T-helper 1 cell treated with Interleukin-12 subunit alpha and Interleukin-12 subunit beta and Interleukin-4 antibody, amounts not matched to agents 30 ng/mL and 1 ng/mL, for 36 hours (primary cell): ENCODE data around the gene BMAL1. TPM values are rescaled to one million over a fixed set of nuclear protein-coding genes. Genes with fewer than 3 reads are reported as not detected.
"Not testable (repeated sequence)": the region's sequence is repeated elsewhere in the genome, so short reads cannot be mapped to it uniquely, and the experiment has no call there.

ENCODE experiments used
- intact Hi-C: fragments of 100-400 bp; cut with micrococcal nuclease; formaldehyde crosslinking; loops from one replicate; pipeline ENCODE4 v1.15.1; 2024
- total RNA-seq: library from RNA; stranded (reverse); gene quantifications from 2 replicates; pipeline ENCODE4 v1.2.3, GENCODE V29; 2022

The BMAL1 gene
- total RNA-seq, 1 donor from 2014 or later, result 52.7 TPM

- intact Hi-C loops, result no loop called here
Observed at GRCh38 chr11:13368041-13368446, 90.5 kb downstream of the BMAL1 start.

GRCh38 chr11:13373216-13373615 is 95.6 kb downstream of the BMAL1 start:
- intact Hi-C loops, result no loop called here

DNA sequence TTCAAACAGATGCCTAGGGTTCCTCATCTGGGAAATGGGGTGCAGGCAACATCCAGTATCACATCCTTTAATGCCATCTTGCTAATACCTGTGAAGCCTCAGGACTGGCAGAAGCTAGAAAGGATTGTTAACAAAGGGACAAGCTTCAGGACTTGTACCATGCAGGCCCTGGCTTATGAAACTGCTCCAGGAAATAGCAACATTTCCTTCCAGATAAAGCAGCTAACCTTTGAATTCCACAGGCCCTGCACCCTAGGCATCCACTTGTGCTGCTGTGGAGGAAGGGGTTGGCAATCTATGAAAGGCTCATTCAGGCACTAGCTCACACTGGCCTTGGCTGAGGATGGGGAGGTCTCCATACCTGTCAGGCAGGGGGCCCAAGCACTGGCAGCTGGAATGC is 98.2 kb downstream of the BMAL1 start:
- intact Hi-C loops, result no loop called here

- intact Hi-C loops, result no loop called here
Observed at GRCh38 chr11:13376402-13376801, 98.8 kb downstream of the BMAL1 start.

- intact Hi-C loops, result no loop called here
Observed at GRCh38 chr11:13376838-13377237, 99.2 kb downstream of the BMAL1 start.

- intact Hi-C loops, result no loop called here
Observed at GRCh38 chr11:13378316-13378715, 100.7 kb downstream of the BMAL1 start.

- intact Hi-C loops, result no loop called here
Observed at GRCh38 chr11:13380731-13381130, 103.1 kb downstream of the BMAL1 start.

GRCh38 chr11:13382751-13383150 is 105.2 kb downstream of the BMAL1 start:
- intact Hi-C loops, result no loop called here

GRCh38 chr11:13384908-13385640 is 107.5 kb downstream of the BMAL1 start:
- intact Hi-C loops, result loop anchor here (1.0 kb wide), 3 partner anchors 78 to 202 kb away; partner anchors contain the start of gene BTBD10

- intact Hi-C loops, result no loop called here
Observed at GRCh38 chr11:13386567-13386966, 109.0 kb downstream of the BMAL1 start.

GRCh38 chr11:13388741-13389140 is 111.2 kb downstream of the BMAL1 start:
- intact Hi-C loops, result no loop called here

- intact Hi-C loops, result no loop called here
Observed at GRCh38 chr11:13391217-13391616, 113.6 kb downstream of the BMAL1 start.

DNA sequence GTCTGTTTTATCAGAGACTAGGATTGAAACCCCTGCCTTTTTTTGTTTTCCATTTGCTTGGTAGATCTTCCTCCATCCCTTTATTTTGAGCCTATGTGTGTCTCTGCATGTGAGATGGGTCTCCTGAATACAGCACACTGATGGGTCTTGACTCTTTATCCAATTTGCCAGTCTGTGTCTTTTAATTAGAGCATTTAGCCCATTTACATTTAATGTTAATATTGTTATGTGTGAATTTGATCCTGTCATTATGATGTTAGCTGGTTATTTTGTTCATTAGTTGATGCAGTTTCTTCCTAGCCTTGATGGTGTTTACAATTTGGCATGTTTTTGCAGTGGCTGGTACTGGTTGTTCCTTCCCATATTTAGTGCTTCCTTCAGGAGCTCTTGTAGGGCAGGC is 120.7 kb downstream of the BMAL1 start:
- intact Hi-C loops, result not testable (repeated sequence)

DNA sequence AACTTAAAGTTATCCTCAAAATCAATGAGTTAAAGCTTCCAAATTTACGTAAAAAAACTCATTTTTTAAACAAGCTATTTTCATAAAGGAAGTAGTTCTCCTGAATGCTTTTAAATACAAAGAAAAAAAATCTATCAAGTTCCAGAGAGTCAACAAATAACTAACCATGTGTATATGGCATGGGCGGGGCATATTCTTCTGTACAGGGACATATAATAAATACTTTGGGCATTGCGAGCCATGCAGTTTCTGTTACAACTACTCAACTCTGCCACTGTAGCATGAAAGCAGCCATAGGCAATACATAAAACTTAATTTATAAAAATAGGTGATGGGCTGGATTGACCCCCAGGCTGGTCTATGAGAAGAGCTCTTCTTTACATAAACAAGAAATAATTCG is 127.6 kb downstream of the BMAL1 start:
- intact Hi-C loops, result no loop called here

DNA sequence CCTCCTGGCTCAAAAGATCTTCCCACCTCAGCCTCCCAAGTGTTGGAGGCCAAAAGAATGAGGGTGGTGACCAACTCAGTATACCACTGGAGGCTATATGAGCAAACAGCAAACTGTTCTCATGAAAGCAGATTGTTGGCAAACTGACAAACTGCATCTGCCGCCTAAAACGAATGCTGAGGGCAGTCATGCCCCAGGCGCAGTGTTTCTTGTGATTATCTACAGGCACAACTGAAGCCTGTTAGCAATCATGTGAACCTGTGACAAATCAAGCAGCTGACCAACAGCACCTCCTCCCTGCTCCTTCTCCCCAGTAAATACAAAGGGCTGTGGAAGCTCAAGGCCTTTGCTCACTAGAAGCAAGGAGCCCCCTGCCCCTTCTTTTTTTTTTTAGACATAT is 137.6 kb downstream of the BMAL1 start:
- intact Hi-C loops, result no loop called here

DNA sequence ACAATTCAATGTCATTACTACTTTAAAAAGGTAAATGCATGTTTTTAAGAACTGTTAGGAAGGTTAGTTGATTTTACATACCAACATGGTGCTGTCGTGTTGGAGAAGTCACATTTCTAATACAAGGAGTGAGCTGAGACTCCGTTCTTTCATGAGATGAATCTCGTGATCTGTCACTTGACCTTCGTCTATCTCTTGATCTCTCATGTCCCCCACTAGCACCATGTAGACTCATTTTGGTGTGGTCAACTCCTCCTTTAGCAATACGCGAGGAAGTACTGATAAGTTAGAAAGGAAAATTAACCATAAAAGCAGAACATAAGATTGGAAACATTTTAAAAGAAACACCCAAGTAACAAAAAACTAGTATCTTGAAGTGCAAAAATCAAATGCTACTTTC is 144.0 kb downstream of the BMAL1 start:
- intact Hi-C loops, result no loop called here

DNA sequence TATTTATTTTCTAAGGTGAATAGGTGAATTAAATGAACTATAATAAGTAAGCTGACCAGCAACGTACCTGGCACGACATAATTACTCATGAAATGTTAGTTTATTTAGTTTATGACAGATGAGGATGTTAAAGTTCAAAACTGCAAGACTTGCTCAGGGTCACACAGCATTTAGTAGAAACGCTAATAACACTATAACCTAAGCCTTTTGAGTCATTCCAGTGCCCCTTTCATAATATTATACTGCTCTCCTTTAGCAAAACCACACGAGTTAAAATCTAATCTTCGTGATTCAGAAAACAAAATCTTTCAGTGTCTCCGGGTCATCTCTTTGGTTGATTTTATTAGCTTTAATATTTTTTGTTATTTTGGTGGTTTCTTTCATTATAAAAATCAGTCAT is 145.8 kb downstream of the BMAL1 start:
- intact Hi-C loops, result no loop called here

GRCh38 chr11:13427440-13427839 is 149.8 kb downstream of the BMAL1 start:
- intact Hi-C loops, result no loop called here

GRCh38 chr11:13429288-13429687 is 151.7 kb downstream of the BMAL1 start:
- intact Hi-C loops, result no loop called here

DNA sequence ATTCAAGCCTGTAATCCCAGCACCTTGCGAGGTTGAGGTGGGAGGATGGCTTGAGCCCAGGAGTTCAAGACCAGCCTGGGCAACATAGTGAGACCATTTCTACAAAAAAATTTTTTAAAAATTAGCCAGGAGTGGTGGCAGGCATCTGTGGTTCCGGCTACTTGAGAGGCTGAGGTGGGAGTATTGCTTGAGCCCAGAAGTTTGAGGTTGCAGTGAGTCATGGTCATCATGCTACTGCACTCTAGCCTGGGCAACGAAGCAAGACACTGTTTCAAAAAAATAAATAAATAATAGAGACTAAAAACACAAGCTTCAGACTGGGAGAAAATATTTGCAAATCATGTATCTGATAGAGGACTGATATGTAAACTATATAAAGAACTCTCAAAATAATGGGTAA is 152.2 kb downstream of the BMAL1 start:
- intact Hi-C loops, result no loop called here

DNA sequence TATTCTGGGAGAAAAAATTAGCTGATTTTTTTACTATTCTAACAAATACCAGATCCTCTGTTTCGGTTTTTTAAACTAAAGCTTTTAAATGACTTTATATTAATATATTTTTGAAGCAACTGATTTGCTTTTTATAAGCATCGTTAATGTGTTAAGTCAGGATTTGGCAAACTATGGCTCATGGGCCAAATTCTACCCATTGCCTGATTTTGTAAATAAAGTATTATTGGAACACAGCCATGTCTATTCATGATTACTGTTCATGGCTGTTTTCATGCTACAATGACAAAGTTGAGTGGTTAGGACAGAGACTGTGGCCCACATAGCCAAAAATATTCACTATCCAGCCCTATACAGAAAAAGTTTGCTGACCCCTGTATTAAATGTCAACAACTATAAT is 155.8 kb downstream of the BMAL1 start:
- intact Hi-C loops, result no loop called here

DNA sequence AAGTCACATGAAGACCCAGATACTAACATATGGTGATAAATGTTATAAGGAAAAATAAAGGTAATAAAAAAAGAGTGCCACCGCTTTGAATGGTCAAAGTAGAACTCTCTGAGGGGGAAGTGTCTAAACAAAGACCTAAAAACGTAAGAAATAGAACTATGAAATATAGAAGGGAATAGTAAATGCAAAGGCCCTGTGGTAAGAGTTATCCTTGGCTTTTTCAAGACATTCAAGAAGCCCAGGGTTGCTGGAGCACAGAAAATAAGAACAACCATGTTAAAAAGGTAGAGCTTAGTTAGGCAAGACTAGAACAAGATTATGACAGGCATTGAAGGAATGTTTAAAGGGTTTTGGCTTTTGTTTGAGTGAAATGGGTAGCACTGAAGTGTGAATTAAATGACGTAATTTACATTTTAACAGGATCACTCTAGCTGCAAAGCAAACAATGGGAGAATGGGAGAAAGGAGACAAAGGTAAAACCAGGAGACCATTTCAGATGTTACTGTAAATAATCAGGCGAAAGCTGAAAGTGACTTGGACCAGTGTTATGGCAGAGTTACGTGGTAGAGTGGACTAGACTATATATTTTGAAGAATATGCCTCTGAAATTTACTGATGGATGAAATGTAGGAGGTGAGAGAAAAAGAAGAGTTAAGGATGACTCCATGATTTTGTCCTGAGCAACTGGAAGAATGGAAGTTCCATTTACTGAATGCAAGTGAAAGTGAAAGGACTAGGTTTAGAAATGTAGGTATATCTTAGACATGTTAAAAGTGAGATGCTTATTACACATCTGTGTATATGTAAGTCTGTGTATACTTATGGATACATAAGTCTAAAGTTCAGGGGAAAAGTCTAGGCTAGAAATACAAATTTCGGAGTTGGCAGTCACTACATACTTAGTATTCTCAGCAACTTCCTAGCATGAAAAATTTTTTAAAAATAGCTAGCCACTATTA is 156.9 kb downstream of the BMAL1 start:
- intact Hi-C loops, result no loop called here
